Mucosa of descending colon (tissue), 3 donors: ENCODE data around the gene DCAF6. TPM values are rescaled to one million over a fixed set of nuclear protein-coding genes. Genes with fewer than 3 reads are reported as not detected.
A peak's percentile ranks its signal among the peaks of the same experiment; 100 is the strongest.

Source experiments
- ATAC-seq: fragments of 200-7000 bp; cut with Tn5 transposase; one replicate; pipeline ENCODE4 v1.9.1; 2020; ENCODE audit warnings: mild to moderate bottlenecking, moderate library complexity
- DNase-seq, 3 donors: peaks; one replicate each; pipeline ENCODE4 v3.0.0-alpha.2; 2020
- H3K36me3 ChIP-seq: fragments of 200-600 bp; one replicate; pipeline ENCODE4 v1.8.0; 2021; ENCODE audit warnings: low read depth, mild to moderate bottlenecking
- H3K4me1 ChIP-seq: fragments of 200-600 bp; one replicate; pipeline ENCODE4 v1.8.0; 2021; ENCODE audit warnings: low read depth, mild to moderate bottlenecking
- H3K4me3 ChIP-seq: fragments of 200-600 bp; one replicate; pipeline ENCODE4 v1.8.0; 2021; ENCODE audit warnings: mild to moderate bottlenecking
- H3K9me3 ChIP-seq: fragments of 200-600 bp; one replicate; pipeline ENCODE4 v1.8.0; 2021; ENCODE audit warnings: mild to moderate bottlenecking
- CTCF ChIP-seq: fragments of 200-600 bp; IDR thresholded peaks from one replicate; pipeline ENCODE4 v1.8.0; 2022; ENCODE audit warnings: antibody characterized with exemption, mild to moderate bottlenecking
- intact Hi-C, 2 donors: fragments of 100-400 bp; cut with DNase I in 1 of 2; cut with micrococcal nuclease in 1 of 2; formaldehyde crosslinking; loops; one replicate each; pipeline versions ENCODE4 v1.11.0 to v1.11.1; 2022; cut with DNase I, micrococcal nuclease
- total RNA-seq, 3 donors: library from RNA; stranded (reverse); fragmentation: NEBNext Ultra II Directional in 2 of 3; extraction: Animal tissue kit (Norgen Biotek cat#: 25700) in 2 of 3; gene quantifications; one replicate each; pipeline versions ENCODE4 v1.2.1 to v1.2.4, GENCODE V29; 2021 to 2023
- donor health status: DM: no; HTN: no; CAD: no; lungs with moderate emphysema.
- donor health status: DM: no; HTN: no; CAD: no.
- donor health status: DM: no; HTN: yes; CAD: no.

Gene DCAF6
- total RNA-seq, 3 donors from 2014 or later = 57.1 to 71.7 (median 62.2) TPM

GRCh38 chr1:167899253-167899681 lies 37.2 kb upstream of the DCAF6 start:
- TF ChIP-seq CTCF = no peak
- Histone ChIP-seq H3K9me3 (no peaks in the 10 kb centered on the region), H3K4me1 (no peaks in the 10 kb centered on the region), H3K4me3 (no peak overlapping the region), H3K36me3 (no peaks in the 10 kb centered on the region)
- DNase-seq (no peak), ATAC-seq (no peak)
- intact Hi-C loops = no loop called here

- DNase-seq (peak in 1 of 3 donors; percentile 23), ATAC-seq (peak; percentile 95)
- no peak overlapping the region for H3K4me3 ChIP-seq
- H3K9me3 ChIP-seq = no peaks in the 10 kb centered on the region
- H3K36me3 ChIP-seq = no peaks in the 10 kb centered on the region
- TF ChIP-seq CTCF = no peak
- intact Hi-C loops = no loop called here
- H3K4me1 ChIP-seq = no peaks in the 10 kb centered on the region
Observed at GRCh38 chr1:167900907-167901306, 35.6 kb upstream of the DCAF6 start.

GRCh38 chr1:167904652-167905130 lies 31.8 kb upstream of the DCAF6 start:
- H3K9me3 ChIP-seq = peaks cover 2% of the 10 kb centered on the region
- no peak for TF ChIP-seq CTCF
- no peak overlapping the region for H3K4me3 ChIP-seq
- intact Hi-C loops = no loop called here
- H3K4me1 ChIP-seq = no peaks in the 10 kb centered on the region
- DNase-seq (no peak), ATAC-seq (peak; percentile 33)
- no peaks in the 10 kb centered on the region for H3K36me3 ChIP-seq

GRCh38 chr1:167905182-167905581 lies 31.3 kb upstream of the DCAF6 start:
- ATAC-seq (no peak), DNase-seq (no peak)
- Histone ChIP-seq H3K4me1 (no peaks in the 10 kb centered on the region), H3K9me3 (peaks cover 6% of the 10 kb centered on the region), H3K36me3 (no peaks in the 10 kb centered on the region), H3K4me3 (no peak overlapping the region)
- no peak for TF ChIP-seq CTCF
- intact Hi-C loops = no loop called here

- TF ChIP-seq CTCF = no peak
- intact Hi-C loops = no loop called here
- DNase-seq (no peak), ATAC-seq (no peak)
- no peaks in the 10 kb centered on the region for H3K4me1 ChIP-seq
- no peak overlapping the region for H3K4me3 ChIP-seq
- peaks cover 6% of the 10 kb centered on the region for H3K9me3 ChIP-seq
- H3K36me3 ChIP-seq = no peaks in the 10 kb centered on the region
Observed at GRCh38 chr1:167905671-167906070, 30.8 kb upstream of the DCAF6 start.

- intact Hi-C loops = no loop called here
- ATAC-seq = no peak
Observed at GRCh38 chr1:167909691-167910180, 26.7 kb upstream of the DCAF6 start.

More at GRCh38 chr1:167909691-167910180, 26.7 kb upstream of the DCAF6 start:
- Histone ChIP-seq H3K4me3 (no peak overlapping the region), H3K4me1 (no peaks in the 10 kb centered on the region), H3K36me3 (no peaks in the 10 kb centered on the region), H3K9me3 (peaks cover 6% of the 10 kb centered on the region)
- TF ChIP-seq CTCF = no peak
- DNase-seq = no peak
